GM12892 (cell line): ENCODE data around the gene SHMT2.

Source experiments
- POLR2A ChIP-seq: IDR thresholded peaks from 2 replicates; pipeline ENCODE4 v1.6.1; 2011; ENCODE audit warnings: low read depth, low read length, control low read depth
- POLR2AphosphoS5 ChIP-seq: IDR thresholded peaks from 2 replicates; pipeline ENCODE4 v1.6.1; 2011; ENCODE audit warnings: low read depth, low read length, control low read depth
- TAF1 ChIP-seq: IDR thresholded peaks from 2 replicates; pipeline ENCODE4 v1.6.1; 2011; ENCODE audit warnings: low read depth, mild to moderate bottlenecking, control low read depth, low read length, borderline replicate concordance

GRCh38 chr12:57207731-57208630, 21.5 kb upstream of the SHMT2 start:
- no peak for TF ChIP-seq POLR2A
- no peak for TF ChIP-seq POLR2AphosphoS5
- TF ChIP-seq TAF1, result no peak
